Gastrocnemius medialis (tissue), 4 donors: ENCODE results near the gene GSAP. TPM values are rescaled to one million over a fixed set of nuclear protein-coding genes. Genes with fewer than 3 reads are reported as not detected.

Experiments
- ATAC-seq, 2 donors: fragments of 150-250 bp; one replicate each; pipeline ENCODE4 v1.9.1; 2016
- DNase-seq, 2 donors: peaks; one replicate each; pipeline ENCODE4 v3.0.0-alpha.2; 2019
- H3K27ac ChIP-seq, 4 donors: fragments of 200-600 bp; sonication (generic); 1 replicate in 1 of 4; 2 replicates in 3 of 4; pipeline ENCODE4 v1.5.1; 2016 to 2018; ENCODE audit warnings: mild to moderate bottlenecking in 2 of 4, moderate library complexity in 1 of 4
- H3K27me3 ChIP-seq, 3 donors: fragments of 200-600 bp; sonication (generic) in 2 of 3; 1 replicate in 1 of 3; 2 replicates in 2 of 3; pipeline versions ENCODE4 v1.5.1 to v1.6.0; 2016 to 2019; ENCODE audit warnings: mild to moderate bottlenecking in 1 of 3, moderate library complexity in 1 of 3
- H3K36me3 ChIP-seq, 2 donors: fragments of 200-600 bp; sonication (generic) in 1 of 2; one replicate each; pipeline ENCODE4 v1.5.1; 2017 to 2018
- H3K4me1 ChIP-seq, 2 donors: fragments of 200-600 bp; sonication (generic) in 1 of 2; one replicate each; pipeline ENCODE4 v1.5.1; 2016 to 2017; ENCODE audit warnings: mild to moderate bottlenecking in 2 of 2
- H3K4me3 ChIP-seq, 4 donors: fragments of 200-600 bp; sonication (generic) in 3 of 4; 1 replicate in 1 of 4; 2 replicates in 3 of 4; pipeline ENCODE4 v1.5.1; 2016 to 2019; ENCODE audit warnings: mild to moderate bottlenecking in 2 of 4
- H3K9me3 ChIP-seq, 3 donors: fragments of 200-600 bp; sonication (generic) in 2 of 3; 1 replicate in 1 of 3; 2 replicates in 2 of 3; pipeline ENCODE4 v1.5.1; 2016 to 2019
- POLR2A ChIP-seq, 2 donors: fragments of 450-650 bp; IDR thresholded peaks; one replicate each; pipeline ENCODE4 v1.6.1; 2017; ENCODE audit warnings: antibody characterized with exemption in 2 of 2, mild to moderate bottlenecking in 2 of 2, moderate library complexity in 2 of 2
- in situ Hi-C, 4 donors: fragments of 200-750 bp; cut with MboI; loops; one replicate each; pipeline versions ENCODE4 v1.15.0 to v1.8.0; 2017; ENCODE audit warnings: low sequenced_read_pairs in 4 of 4
- intact Hi-C: fragments of 100-400 bp; cut with DNase I; formaldehyde crosslinking; loops from one replicate; pipeline ENCODE4 v1.15.1; 2023; ENCODE audit warnings: low total_unique reads
- total RNA-seq, 4 donors: library from RNA; depleted of rRNA; stranded (reverse); fragments of >200 nt; gene quantifications; one replicate each; pipeline versions ENCODE4 v1.1.0 to v1.2.3, GENCODE V29; 2016
- TF ChIP-seq, protein P1 (sequence below), 5 experiments: fragments of 450-650 bp in 3 of 5; fragments of 200-600 bp in 2 of 5; sonication (generic) in 2 of 5; IDR thresholded peaks in 4 of 5; conservative IDR thresholded peaks in 1 of 5; 1 replicate in 4 of 5; 2 replicates in 1 of 5; pipeline ENCODE4 v1.5.1; 2016 to 2019; ENCODE audit warnings: antibody characterized with exemption in 5 of 5, mild to moderate bottlenecking in 3 of 5, moderate library complexity in 3 of 5

GSAP gene
- total RNA-seq, 4 donors from 2014 or later, result 1.2 to 8.3 (median 2.5) TPM

DNA sequence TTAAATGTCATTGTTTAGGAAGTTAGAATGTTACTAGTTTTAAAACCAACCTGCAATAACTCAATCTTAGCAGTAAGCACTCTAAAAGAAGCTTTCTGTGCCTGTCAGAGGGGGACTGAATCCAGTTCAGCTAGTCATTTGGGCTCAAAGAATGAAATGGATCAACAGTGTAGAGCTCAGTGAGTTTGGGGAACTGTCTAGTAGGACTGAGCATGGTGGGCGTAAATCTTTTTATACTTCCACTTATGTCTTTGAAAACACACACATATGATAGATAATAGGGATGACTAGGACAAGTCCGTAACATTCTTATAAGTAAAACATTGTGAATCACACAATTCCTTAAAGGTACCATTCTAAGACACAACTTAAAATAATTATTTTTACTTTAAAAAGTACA is 11.5 kb downstream of the GSAP start:
- Histone ChIP-seq H3K36me3 (no peaks in the 10 kb centered on the region), H3K9me3 (no peaks in the 10 kb centered on the region), H3K27me3 (no peaks in the 10 kb centered on the region), H3K4me1 (no peaks in the 10 kb centered on the region), H3K27ac (no peak overlapping the region), H3K4me3 (no peak overlapping the region)
- ATAC-seq (no peak), DNase-seq (no peak)
- in situ Hi-C loops, result no loop called here
- no peak for TF ChIP-seq POLR2A (IDR thresholded peaks at IDR 0.05)
- TF ChIP-seq, protein P1, sequence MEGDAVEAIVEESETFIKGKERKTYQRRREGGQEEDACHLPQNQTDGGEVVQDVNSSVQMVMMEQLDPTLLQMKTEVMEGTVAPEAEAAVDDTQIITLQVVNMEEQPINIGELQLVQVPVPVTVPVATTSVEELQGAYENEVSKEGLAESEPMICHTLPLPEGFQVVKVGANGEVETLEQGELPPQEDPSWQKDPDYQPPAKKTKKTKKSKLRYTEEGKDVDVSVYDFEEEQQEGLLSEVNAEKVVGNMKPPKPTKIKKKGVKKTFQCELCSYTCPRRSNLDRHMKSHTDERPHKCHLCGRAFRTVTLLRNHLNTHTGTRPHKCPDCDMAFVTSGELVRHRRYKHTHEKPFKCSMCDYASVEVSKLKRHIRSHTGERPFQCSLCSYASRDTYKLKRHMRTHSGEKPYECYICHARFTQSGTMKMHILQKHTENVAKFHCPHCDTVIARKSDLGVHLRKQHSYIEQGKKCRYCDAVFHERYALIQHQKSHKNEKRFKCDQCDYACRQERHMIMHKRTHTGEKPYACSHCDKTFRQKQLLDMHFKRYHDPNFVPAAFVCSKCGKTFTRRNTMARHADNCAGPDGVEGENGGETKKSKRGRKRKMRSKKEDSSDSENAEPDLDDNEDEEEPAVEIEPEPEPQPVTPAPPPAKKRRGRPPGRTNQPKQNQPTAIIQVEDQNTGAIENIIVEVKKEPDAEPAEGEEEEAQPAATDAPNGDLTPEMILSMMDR (IDR thresholded peaks at IDR 0.05 in 4 of 5, conservative IDR thresholded peaks at IDR 0.05 in 1 of 5), result no peak
- intact Hi-C loops, result no loop called here

DNA sequence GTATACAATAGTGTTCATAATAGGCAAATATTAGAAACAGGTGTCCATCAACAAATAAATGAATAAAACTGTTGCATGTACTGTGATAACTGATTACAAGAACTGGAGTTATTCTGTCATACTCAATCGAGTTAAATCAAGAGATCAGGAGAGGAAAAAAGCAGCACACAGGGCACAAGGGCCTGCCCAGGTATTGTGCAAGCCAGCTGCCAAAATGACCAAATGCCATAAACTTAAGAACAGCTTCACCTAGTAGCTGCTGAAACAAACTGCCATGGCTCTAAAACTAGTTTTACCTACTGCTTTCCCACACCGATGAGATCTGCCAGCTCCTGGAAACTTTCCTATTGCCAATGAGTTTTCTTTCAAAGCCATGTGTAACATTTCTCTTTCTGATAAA is 12.2 kb downstream of the GSAP start:
- intact Hi-C loops, result no loop called here
- Histone ChIP-seq H3K4me1 (no peaks in the 10 kb centered on the region), H3K27ac (no peak overlapping the region), H3K4me3 (no peak overlapping the region), H3K27me3 (no peaks in the 10 kb centered on the region), H3K36me3 (no peaks in the 10 kb centered on the region), H3K9me3 (no peaks in the 10 kb centered on the region)
- TF ChIP-seq, protein P1 (IDR thresholded peaks at IDR 0.05 in 4 of 5, conservative IDR thresholded peaks at IDR 0.05 in 1 of 5), result no peak
- no peak for TF ChIP-seq POLR2A (IDR thresholded peaks at IDR 0.05)
- no peak for DNase-seq
- no peak for ATAC-seq
- in situ Hi-C loops, result no loop called here

DNA sequence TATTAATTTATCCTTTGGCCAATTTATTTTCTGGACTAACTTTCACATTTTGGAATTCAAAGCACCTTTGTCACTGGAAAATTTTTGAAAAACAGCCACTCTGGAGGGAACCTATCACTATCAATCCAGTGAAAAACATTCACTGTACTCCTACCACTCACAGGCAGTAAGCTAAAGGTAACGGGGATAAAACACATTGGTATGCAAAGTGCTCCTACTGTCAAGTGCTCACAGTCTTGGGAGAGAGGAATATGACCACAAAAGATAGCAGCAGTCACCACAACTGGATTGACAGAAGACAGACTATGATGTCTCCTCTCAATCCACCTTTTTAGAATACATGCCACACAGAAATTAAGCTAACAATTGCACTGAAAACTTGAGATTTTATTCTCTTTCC is 13.3 kb downstream of the GSAP start:
- H3K27ac ChIP-seq, result no peak overlapping the region
- DNase-seq (no peak), ATAC-seq (no peak)
- no peaks in the 10 kb centered on the region for H3K4me1 ChIP-seq
- H3K4me3 ChIP-seq, result no peak overlapping the region
- no peaks in the 10 kb centered on the region for H3K27me3 ChIP-seq
- H3K9me3 ChIP-seq, result no peaks in the 10 kb centered on the region
- H3K36me3 ChIP-seq, result no peaks in the 10 kb centered on the region
- in situ Hi-C loops, result no loop called here
- intact Hi-C loops, result no loop called here
- no peak for TF ChIP-seq POLR2A (IDR thresholded peaks at IDR 0.05)
- TF ChIP-seq, protein P1 (IDR thresholded peaks at IDR 0.05 in 4 of 5, conservative IDR thresholded peaks at IDR 0.05 in 1 of 5), result no peak

DNA sequence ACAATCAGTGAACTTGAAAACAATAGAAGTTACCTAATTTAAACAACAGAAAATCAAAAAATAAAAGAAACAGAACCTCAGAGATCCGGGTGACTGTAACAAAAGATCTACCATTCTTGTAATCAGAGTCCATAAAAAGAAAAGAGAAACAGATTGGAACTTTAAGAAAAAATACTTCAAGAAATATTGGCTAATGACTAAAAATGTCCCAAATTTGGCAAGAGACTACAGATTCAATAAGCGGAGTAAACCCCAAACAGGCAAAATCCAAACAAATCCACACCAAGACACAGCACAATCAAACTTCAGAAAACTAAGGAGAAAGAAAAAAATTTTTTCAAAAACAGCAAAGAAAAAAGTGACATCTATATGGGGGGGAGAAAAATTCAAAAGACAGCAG is 15.1 kb downstream of the GSAP start:
- no peak for TF ChIP-seq POLR2A (IDR thresholded peaks at IDR 0.05)
- TF ChIP-seq, protein P1 (IDR thresholded peaks at IDR 0.05 in 4 of 5, conservative IDR thresholded peaks at IDR 0.05 in 1 of 5), result no peak
- Histone ChIP-seq H3K4me3 (no peak overlapping the region), H3K4me1 (no peaks in the 10 kb centered on the region), H3K9me3 (no peaks in the 10 kb centered on the region), H3K27ac (no peak overlapping the region), H3K36me3 (no peaks in the 10 kb centered on the region), H3K27me3 (no peaks in the 10 kb centered on the region)
- DNase-seq (no peak), ATAC-seq (no peak)
- in situ Hi-C loops (no loop called here), intact Hi-C loops (no loop called here)

DNA sequence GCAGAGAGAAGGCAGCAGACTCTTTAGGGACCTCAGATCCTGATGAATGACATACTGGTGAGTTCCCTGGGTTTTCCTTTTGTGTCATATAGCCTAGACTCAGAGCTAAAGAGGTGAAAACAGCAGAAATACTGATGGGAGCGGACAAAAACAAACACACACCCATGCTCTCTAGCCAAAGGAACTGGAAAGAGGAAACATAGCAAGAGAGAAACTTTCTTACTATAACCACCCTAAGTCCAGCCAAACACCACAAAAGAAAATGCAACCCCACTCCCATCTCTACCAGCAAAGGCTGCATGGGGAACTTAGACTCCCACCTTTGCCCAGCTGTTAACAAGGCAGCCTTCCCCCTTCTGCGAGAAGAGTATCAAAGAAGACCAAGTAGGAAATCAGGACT is 16.3 kb downstream of the GSAP start:
- TF ChIP-seq, protein P1 (IDR thresholded peaks at IDR 0.05 in 4 of 5, conservative IDR thresholded peaks at IDR 0.05 in 1 of 5), result no peak
- no peak for TF ChIP-seq POLR2A (IDR thresholded peaks at IDR 0.05)
- in situ Hi-C loops, result no loop called here
- Histone ChIP-seq H3K9me3 (no peaks in the 10 kb centered on the region), H3K36me3 (no peaks in the 10 kb centered on the region), H3K27ac (no peak overlapping the region), H3K27me3 (no peaks in the 10 kb centered on the region), H3K4me3 (no peak overlapping the region), H3K4me1 (no peaks in the 10 kb centered on the region)
- no peak for DNase-seq
- intact Hi-C loops, result no loop called here
- no peak for ATAC-seq
